Pancreas (tissue), 10 donors: ENCODE measurements around the gene FXN. TPM values are rescaled to one million over a fixed set of nuclear protein-coding genes. Genes with fewer than 3 reads are reported as not detected.

ENCODE experiments used
- ATAC-seq, 4 donors: fragments of 200-7000 bp; cut with Tn5 transposase; one replicate each; pipeline versions ENCODE4 v1.8.0 to v1.9.1; 2020; ENCODE audit warnings: mild to moderate bottlenecking in 4 of 4, moderate library complexity in 4 of 4
- DNase-seq, 6 donors: peaks; one replicate each; pipeline ENCODE4 v3.0.0-alpha.2; 2020
- FAIRE-seq: peaks from 2 replicates; lab custom pipeline; 2012; peaks lifted over from hg19 to GRCh38; lab: Jason Lieb, UNC
- H3K27ac ChIP-seq, 4 donors: fragments of 200-600 bp; sonication (generic); 1 replicate in 3 of 4; 2 replicates in 1 of 4; pipeline versions ENCODE4 v1.5.0 to v1.8.0; 2020
- H3K27me3 ChIP-seq, 4 donors: fragments of 200-600 bp; one replicate each; pipeline ENCODE4 v1.8.0; 2021
- H3K36me3 ChIP-seq, 3 donors: fragments of 200-600 bp; sonication (generic) in 1 of 3; one replicate each; pipeline versions ENCODE4 v1.5.0 to v1.8.0; 2020 to 2021
- H3K4me1 ChIP-seq, 3 donors: fragments of 200-600 bp; one replicate each; pipeline ENCODE4 v1.8.0; 2021
- H3K4me3 ChIP-seq, 4 donors: fragments of 200-600 bp; sonication (generic) in 2 of 4; one replicate each; pipeline versions ENCODE4 v1.5.0 to v1.8.0; 2020 to 2021
- H3K9me3 ChIP-seq, 4 donors: fragments of 200-600 bp; one replicate each; pipeline ENCODE4 v1.8.0; 2021
- WGBS, 2 donors: extraction: QIAGEN DNeasy Blood & Tissue Kit; methylation state at CpG; one replicate each; pipeline ENCODE4 v1.1.7; 2013; 5-methylcytosine and 5-hydroxymethylcytosine counted together
- intact Hi-C, 3 donors: fragments of 100-400 bp; cut with DNase I; formaldehyde crosslinking; loops; one replicate each; pipeline versions ENCODE4 v1.11.1 to v1.14.2; 2022
- polyA plus RNA-seq, 2 donors: library from polyadenylated mRNA; stranded (reverse); fragments of 200-250 nt; gene quantifications; one replicate each; pipeline ENCODE4 v1.2.3, GENCODE V29; 2013
- total RNA-seq, 6 donors: library from RNA; stranded (reverse); fragmentation: NEBNext Ultra II Directional in 4 of 6; extraction: Animal tissue kit (Norgen Biotek cat#: 25700) in 4 of 6; gene quantifications; one replicate each; pipeline versions ENCODE4 v1.2.1 to v1.2.4, GENCODE V29; 2021 to 2023
- TF ChIP-seq, protein P1 (sequence below), 4 donors: fragments of 200-600 bp; sonication (generic) in 3 of 4; IDR thresholded peaks; one replicate each; pipeline versions ENCODE4 v1.5.0 to v1.8.0; 2021; ENCODE audit warnings: antibody characterized with exemption in 4 of 4
- donor health status: healthy with polysubstance abuse.
- donor health status: DM: no; HTN: no; CAD: no; lungs with moderate emphysema.
- donor health status: DM: no; HTN: no; CAD: no.
- donor health status: control.
- donor health status: control.
- donor health status: Bipolar disorder and iron deficiency.
- donor health status: DM: yes; HTN: yes; CAD: no.
- donor health status: DM: no; HTN: no; CAD: no.
- donor health status: DM: no; HTN: no; CAD: no.
- donor health status: DM: yes; HTN: yes; CAD: no.

The FXN gene
- total and polyA plus RNA-seq, 8 donors, result 6.2 to 12.0 (median 8.9) TPM

GRCh38 chr9:69001921-69002320 is 33.6 kb upstream of the FXN start:
- DNase-seq, result no peak

DNA sequence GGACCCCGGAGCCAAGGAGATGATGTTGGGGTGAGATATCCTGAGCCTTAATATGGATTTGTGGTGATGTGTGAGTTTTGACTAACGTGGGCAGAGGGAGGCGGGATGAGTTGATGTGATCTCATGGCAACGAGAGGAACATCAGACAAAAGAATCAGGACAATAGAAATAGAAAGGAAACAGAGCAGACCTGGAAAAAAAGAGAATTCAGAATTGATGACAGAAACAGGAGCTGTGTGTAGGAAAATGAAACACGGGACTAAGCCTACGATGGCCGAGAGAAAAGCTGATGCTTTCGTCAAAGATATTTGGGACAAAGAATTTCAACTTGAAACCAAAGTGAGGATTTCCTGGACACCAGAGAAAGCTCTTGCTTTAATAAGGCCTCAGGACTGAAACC is 32.5 kb upstream of the FXN start:
- FAIRE-seq, result no peak
- H3K36me3 ChIP-seq, result no peaks in the 10 kb centered on the region
- no peaks in the 10 kb centered on the region for H3K9me3 ChIP-seq
- no peak overlapping the region for H3K4me3 ChIP-seq
- WGBS, 2 donors, result 81 to 82% methylated on average over 8 of the region's 8 CpGs
- TF ChIP-seq, protein P1, sequence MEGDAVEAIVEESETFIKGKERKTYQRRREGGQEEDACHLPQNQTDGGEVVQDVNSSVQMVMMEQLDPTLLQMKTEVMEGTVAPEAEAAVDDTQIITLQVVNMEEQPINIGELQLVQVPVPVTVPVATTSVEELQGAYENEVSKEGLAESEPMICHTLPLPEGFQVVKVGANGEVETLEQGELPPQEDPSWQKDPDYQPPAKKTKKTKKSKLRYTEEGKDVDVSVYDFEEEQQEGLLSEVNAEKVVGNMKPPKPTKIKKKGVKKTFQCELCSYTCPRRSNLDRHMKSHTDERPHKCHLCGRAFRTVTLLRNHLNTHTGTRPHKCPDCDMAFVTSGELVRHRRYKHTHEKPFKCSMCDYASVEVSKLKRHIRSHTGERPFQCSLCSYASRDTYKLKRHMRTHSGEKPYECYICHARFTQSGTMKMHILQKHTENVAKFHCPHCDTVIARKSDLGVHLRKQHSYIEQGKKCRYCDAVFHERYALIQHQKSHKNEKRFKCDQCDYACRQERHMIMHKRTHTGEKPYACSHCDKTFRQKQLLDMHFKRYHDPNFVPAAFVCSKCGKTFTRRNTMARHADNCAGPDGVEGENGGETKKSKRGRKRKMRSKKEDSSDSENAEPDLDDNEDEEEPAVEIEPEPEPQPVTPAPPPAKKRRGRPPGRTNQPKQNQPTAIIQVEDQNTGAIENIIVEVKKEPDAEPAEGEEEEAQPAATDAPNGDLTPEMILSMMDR (IDR thresholded peaks at IDR 0.05), result no peak
- no peaks in the 10 kb centered on the region for H3K27me3 ChIP-seq
- intact Hi-C loops, result loop anchor here (5.0 to 10.0 kb wide), 3 partner anchors 298 to 421 kb away; partner anchors contain the start of gene PIP5K1B (in 1 of the 3)
- no peak for ATAC-seq
- H3K4me1 ChIP-seq, result peaks cover 0 to 9% (median 4%) of the 10 kb centered on the region in 3 donors
- no peak overlapping the region for H3K27ac ChIP-seq
- DNase-seq, result no peak

More at GRCh38 chr9:69001921-69002320, 33.6 kb upstream of the FXN start:
- TF ChIP-seq, protein P1 (IDR thresholded peaks at IDR 0.05), result no peak
- no peak overlapping the region for H3K4me3 ChIP-seq
- no peaks in the 10 kb centered on the region for H3K36me3 ChIP-seq
- no peaks in the 10 kb centered on the region for H3K27me3 ChIP-seq
- H3K27ac ChIP-seq, result no peak overlapping the region
- intact Hi-C loops, result loop anchor here (5.0 to 10.0 kb wide), 3 partner anchors 297 to 420 kb away; partner anchors contain the start of gene PIP5K1B (in 1 of the 3)
- FAIRE-seq (no peak), ATAC-seq (no peak)
- WGBS, 2 donors, result 69 to 70% methylated on average over 8 of the region's 8 CpGs
- peaks cover 4 to 9% (median 4%) of the 10 kb centered on the region in 3 donors for H3K4me1 ChIP-seq
- no peaks in the 10 kb centered on the region for H3K9me3 ChIP-seq

- Histone ChIP-seq H3K4me1 (no peaks in the 10 kb centered on the region), H3K36me3 (no peaks in the 10 kb centered on the region), H3K9me3 (no peaks in the 10 kb centered on the region), H3K27me3 (no peaks in the 10 kb centered on the region), H3K4me3 (no peak overlapping the region), H3K27ac (no peak overlapping the region)
- ATAC-seq (no peak), FAIRE-seq (no peak), DNase-seq (no peak)
- 59 to 73% methylated on average over 2 of the region's 2 CpGs for WGBS, 2 donors
- intact Hi-C loops, result loop anchor here (5.0 to 10.0 kb wide), 3 partner anchors 300 to 423 kb away; partner anchors contain the start of gene PIP5K1B (in 1 of the 3)
- TF ChIP-seq, protein P1 (IDR thresholded peaks at IDR 0.05), result no peak
Measured at GRCh38 chr9:69004836-69005235, 30.7 kb upstream of the FXN start.

DNA sequence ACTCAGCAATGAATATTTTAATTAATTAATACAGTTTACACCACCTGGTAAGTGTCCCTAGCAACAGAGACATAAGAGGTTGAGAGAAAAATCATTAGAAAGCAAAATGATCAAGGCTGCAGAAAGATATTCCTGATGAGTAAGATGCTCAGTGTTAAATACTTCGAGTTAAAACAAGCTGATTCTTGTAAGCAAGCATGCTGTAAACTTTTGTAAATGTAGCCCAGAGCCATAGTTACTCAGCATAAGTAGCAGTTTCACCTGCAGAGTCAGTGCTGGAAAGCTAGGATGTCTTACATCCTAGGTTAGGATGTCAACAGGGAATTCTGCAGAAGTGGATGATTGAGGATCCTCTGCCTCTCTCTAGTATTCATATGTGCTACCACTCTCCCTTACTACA is 25.8 kb upstream of the FXN start:
- DNase-seq (no peak), ATAC-seq (no peak), FAIRE-seq (no peak)
- no peak overlapping the region for H3K27ac ChIP-seq
- H3K27me3 ChIP-seq, result no peaks in the 10 kb centered on the region
- no peaks in the 10 kb centered on the region for H3K4me1 ChIP-seq
- intact Hi-C loops, result loop anchor here (10.0 kb wide), 2 partner anchors 305 to 425 kb away; partner anchors contain the start of gene PIP5K1B (in 1 of the 3)
- no peak overlapping the region for H3K4me3 ChIP-seq
- WGBS, 2 donors, result 47 to 63% methylated on average over 1 of the region's 1 CpG
- no peaks in the 10 kb centered on the region for H3K36me3 ChIP-seq
- TF ChIP-seq, protein P1 (IDR thresholded peaks at IDR 0.05), result no peak
- no peaks in the 10 kb centered on the region for H3K9me3 ChIP-seq

DNA sequence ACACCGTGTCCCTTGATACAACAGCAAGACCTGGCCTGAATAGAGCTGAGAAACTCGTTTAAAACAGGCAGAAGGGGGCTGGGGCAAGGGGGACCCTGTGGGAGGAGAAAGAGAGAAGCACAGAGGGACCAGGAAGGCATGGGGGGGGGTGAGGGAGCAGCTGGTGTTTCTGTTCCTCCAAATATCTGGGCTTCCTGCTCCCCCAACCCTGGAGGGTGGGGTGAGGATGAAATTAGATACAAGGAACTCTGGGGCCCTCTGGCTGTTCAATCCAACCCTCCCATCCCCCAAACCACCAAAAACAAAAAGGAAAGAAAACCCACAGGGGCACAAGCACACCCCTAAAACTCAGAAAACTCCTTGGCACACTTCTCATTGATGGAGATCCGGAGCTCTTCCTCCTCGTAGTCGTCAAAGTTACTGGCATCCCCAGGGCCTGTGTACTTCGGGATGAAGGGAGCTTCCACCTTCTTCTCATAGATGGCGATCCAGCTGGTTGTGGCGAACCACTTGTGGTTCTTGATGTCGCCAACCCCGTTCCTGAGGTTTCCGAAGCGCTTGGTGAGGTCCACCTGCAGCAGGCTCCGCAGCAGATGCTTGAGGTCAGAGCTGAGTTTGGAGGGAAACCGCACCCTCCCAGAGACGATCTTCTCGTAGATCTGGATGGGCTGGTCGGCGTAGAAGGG is 22.7 kb upstream of the FXN start:
- ATAC-seq, result no peak
- intact Hi-C loops, result no loop called here
- Histone ChIP-seq H3K27ac (no peak overlapping the region), H3K4me3 (no peak overlapping the region), H3K27me3 (no peaks in the 10 kb centered on the region), H3K36me3 (no peaks in the 10 kb centered on the region), H3K4me1 (no peaks in the 10 kb centered on the region), H3K9me3 (no peaks in the 10 kb centered on the region)
- no peak for DNase-seq
- FAIRE-seq, result no peak
- 86 to 89% methylated on average over 18 of the region's 18 CpGs for WGBS, 2 donors
- TF ChIP-seq, protein P1 (IDR thresholded peaks at IDR 0.05), result no peak
